Posterior cingulate gyrus (tissue), 11 donors: ENCODE results near the gene ZNF175.

ENCODE experiments used
- DNase-seq, 10 donors: peaks; one replicate each; pipeline versions ENCODE4 v3.0.0 to v3.0.0-alpha.2; 2020 to 2021; ENCODE audit warnings: mixed read lengths in 3 of 10
- intact Hi-C: fragments of 100-400 bp; cut with DNase I; formaldehyde crosslinking; loops from one replicate; pipeline ENCODE4 v1.15.1; 2023

Gene ZNF175

GRCh38 chr19:51587264-51588191 lies 16.4 kb downstream of the ZNF175 start:
- no peak for DNase-seq
- intact Hi-C loops = no loop called here

GRCh38 chr19:51589511-51589910 lies 18.4 kb downstream of the ZNF175 start:
- DNase-seq = no peak
- intact Hi-C loops = no loop called here

GRCh38 chr19:51590441-51590840 lies 19.4 kb downstream of the ZNF175 start:
- intact Hi-C loops = loop anchor here (10.0 kb wide), 1 partner anchor 314 kb away; the partner anchor contains the start of gene ZNF649

GRCh38 chr19:51592521-51592920 lies 21.4 kb downstream of the ZNF175 start:
- DNase-seq = no peak
- intact Hi-C loops = loop anchor here (10.0 kb wide), 1 partner anchor 312 kb away; the partner anchor contains the start of gene ZNF649

More at GRCh38 chr19:51590441-51590840, 19.4 kb downstream of the ZNF175 start:
- DNase-seq = peak in 1 of 10 donors; percentile 55

- intact Hi-C loops = loop anchor here (10.0 kb wide), 1 partner anchor 311 kb away; the partner anchor contains the start of gene ZNF649
- no peak for DNase-seq
Observed at GRCh38 chr19:51593138-51593890, 22.2 kb downstream of the ZNF175 start.

- peak; percentile 98 to 100 (median 99) for DNase-seq
- intact Hi-C loops = loop anchor here (1.0 to 10.0 kb wide), 3 partner anchors 23 to 485 kb away; partner anchors contain the start of genes CTU1, ZNF175 and ZNF649
Observed at GRCh38 chr19:51593969-51594773, 23.1 kb downstream of the ZNF175 start.

GRCh38 chr19:51594774-51595109 lies 23.7 kb downstream of the ZNF175 start:
- intact Hi-C loops = loop anchor here (1.0 to 10.0 kb wide), 3 partner anchors 23 to 486 kb away; partner anchors contain the start of genes CTU1, ZNF175 and ZNF649
- DNase-seq = peak in 2 of 10 donors; percentile 20 to 84

- intact Hi-C loops = loop anchor here (2.0 to 10.0 kb wide), 2 partner anchors 309 to 487 kb away; partner anchors contain the start of genes CTU1 and ZNF649
- DNase-seq = no peak
Observed at GRCh38 chr19:51595190-51596175, 24.4 kb downstream of the ZNF175 start.

- intact Hi-C loops = loop anchor here (10.0 kb wide), 1 partner anchor 306 kb away; the partner anchor contains the start of gene ZNF649
- no peak for DNase-seq
Observed at GRCh38 chr19:51598159-51598915, 27.3 kb downstream of the ZNF175 start.

GRCh38 chr19:51599084-51599483 lies 28.0 kb downstream of the ZNF175 start:
- intact Hi-C loops = loop anchor here (10.0 kb wide), 1 partner anchor 306 kb away; the partner anchor contains the start of gene ZNF649
- DNase-seq = no peak

- intact Hi-C loops = no loop called here
- no peak for DNase-seq
Observed at GRCh38 chr19:51600940-51601580, 30.0 kb downstream of the ZNF175 start.

- no peak for DNase-seq
- intact Hi-C loops = no loop called here
Observed at GRCh38 chr19:51602189-51602854, 31.2 kb downstream of the ZNF175 start.

- intact Hi-C loops = no loop called here
- no peak for DNase-seq
Observed at GRCh38 chr19:51607077-51607476, 36.0 kb downstream of the ZNF175 start.

- intact Hi-C loops = no loop called here
- peak in 7 of 10 donors; percentile 38 to 86 (median 51) for DNase-seq
Observed at GRCh38 chr19:51607920-51608562, 37.0 kb downstream of the ZNF175 start.

GRCh38 chr19:51610576-51610975 lies 39.5 kb downstream of the ZNF175 start:
- intact Hi-C loops = no loop called here
- no peak for DNase-seq

- DNase-seq = no peak
- intact Hi-C loops = no loop called here
Observed at GRCh38 chr19:51614789-51615188, 43.7 kb downstream of the ZNF175 start.
